ENCODE data around the gene CHST7.

Gene CHST7

GRCh38 chrX:46582966-46583365 is 9.4 kb downstream of the CHST7 start:
- Histone ChIP-seq H3K9ac (no peak overlapping the region), H3K4me1 (no peaks in the 10 kb centered on the region), H3K4me2 (ENCODE audit: low read length) (no peak overlapping the region), H3K27me3 (ENCODE audit: control insufficient read depth, insufficient read depth, low read length) (no peaks in the 10 kb centered on the region), H2AFZ (no peak overlapping the region), H3K79me2 (no peaks in the 10 kb centered on the region), H3K4me3 (ENCODE audit: low read depth, low read length) (no peak overlapping the region), H3K9me3 (ENCODE audit: control insufficient read depth, low read length) (no peaks in the 10 kb centered on the region), H3K27ac (no peak overlapping the region), H3K36me3 (ENCODE audit: control insufficient read depth, insufficient read depth, low read length) (no peaks in the 10 kb centered on the region)
- TF ChIP-seq CTCF (IDR thresholded peaks at IDR 0.05) = no peak

- Histone ChIP-seq H3K27me3 (ENCODE audit: control insufficient read depth, insufficient read depth, low read length) (no peaks in the 10 kb centered on the region), H3K27ac (no peak overlapping the region), H3K4me2 (ENCODE audit: low read length) (no peak overlapping the region), H3K36me3 (ENCODE audit: control insufficient read depth, insufficient read depth, low read length) (no peaks in the 10 kb centered on the region), H3K9ac (no peak overlapping the region), H3K9me3 (ENCODE audit: control insufficient read depth, low read length) (no peaks in the 10 kb centered on the region), H3K4me1 (no peaks in the 10 kb centered on the region), H3K79me2 (no peaks in the 10 kb centered on the region), H2AFZ (no peak overlapping the region), H3K4me3 (ENCODE audit: low read depth, low read length) (no peak overlapping the region)
- no peak for TF ChIP-seq CTCF (IDR thresholded peaks at IDR 0.05)
Observed at GRCh38 chrX:46584736-46585135, 11.2 kb downstream of the CHST7 start.

GRCh38 chrX:46587158-46587557 is 13.6 kb downstream of the CHST7 start:
- Histone ChIP-seq H3K9me3 (ENCODE audit: control insufficient read depth, low read length) (no peaks in the 10 kb centered on the region), H3K9ac (no peak overlapping the region), H2AFZ (no peak overlapping the region), H3K27me3 (ENCODE audit: control insufficient read depth, insufficient read depth, low read length) (no peaks in the 10 kb centered on the region), H3K27ac (no peak overlapping the region), H3K79me2 (no peaks in the 10 kb centered on the region), H3K4me2 (ENCODE audit: low read length) (no peak overlapping the region), H3K4me1 (no peaks in the 10 kb centered on the region), H3K36me3 (ENCODE audit: control insufficient read depth, insufficient read depth, low read length) (no peaks in the 10 kb centered on the region), H3K4me3 (ENCODE audit: low read depth, low read length) (no peak overlapping the region)
- TF ChIP-seq CTCF (IDR thresholded peaks at IDR 0.05) = no peak

GRCh38 chrX:46587753-46588171 is 14.2 kb downstream of the CHST7 start:
- Histone ChIP-seq H3K4me2 (ENCODE audit: low read length) (no peak overlapping the region), H3K79me2 (no peaks in the 10 kb centered on the region), H3K4me1 (no peaks in the 10 kb centered on the region), H3K4me3 (ENCODE audit: low read depth, low read length) (no peak overlapping the region), H3K36me3 (ENCODE audit: control insufficient read depth, insufficient read depth, low read length) (no peaks in the 10 kb centered on the region), H2AFZ (no peak overlapping the region), H3K9ac (no peak overlapping the region), H3K9me3 (ENCODE audit: control insufficient read depth, low read length) (no peaks in the 10 kb centered on the region), H3K27ac (no peak overlapping the region), H3K27me3 (ENCODE audit: control insufficient read depth, insufficient read depth, low read length) (no peaks in the 10 kb centered on the region)
- no peak for TF ChIP-seq CTCF (IDR thresholded peaks at IDR 0.05)

- Histone ChIP-seq H3K4me3 (ENCODE audit: low read depth, low read length) (no peak overlapping the region), H3K79me2 (no peaks in the 10 kb centered on the region)
Observed at GRCh38 chrX:46588263-46588662, 14.7 kb downstream of the CHST7 start.

More at GRCh38 chrX:46588263-46588662, 14.7 kb downstream of the CHST7 start:
- no peak overlapping the region for H2AFZ ChIP-seq
- TF ChIP-seq CTCF (IDR thresholded peaks at IDR 0.05) = no peak
- H3K4me2 ChIP-seq (ENCODE audit: low read length) = no peak overlapping the region
- H3K27ac ChIP-seq = no peak overlapping the region
- no peaks in the 10 kb centered on the region for H3K27me3 ChIP-seq (ENCODE audit: control insufficient read depth, insufficient read depth, low read length)
- no peak overlapping the region for H3K9ac ChIP-seq
- H3K9me3 ChIP-seq (ENCODE audit: control insufficient read depth, low read length) = no peaks in the 10 kb centered on the region
- no peaks in the 10 kb centered on the region for H3K36me3 ChIP-seq (ENCODE audit: control insufficient read depth, insufficient read depth, low read length)
- H3K4me1 ChIP-seq = no peaks in the 10 kb centered on the region
